ENCODE measurements around the gene TMOD3.

Gene TMOD3

DNA sequence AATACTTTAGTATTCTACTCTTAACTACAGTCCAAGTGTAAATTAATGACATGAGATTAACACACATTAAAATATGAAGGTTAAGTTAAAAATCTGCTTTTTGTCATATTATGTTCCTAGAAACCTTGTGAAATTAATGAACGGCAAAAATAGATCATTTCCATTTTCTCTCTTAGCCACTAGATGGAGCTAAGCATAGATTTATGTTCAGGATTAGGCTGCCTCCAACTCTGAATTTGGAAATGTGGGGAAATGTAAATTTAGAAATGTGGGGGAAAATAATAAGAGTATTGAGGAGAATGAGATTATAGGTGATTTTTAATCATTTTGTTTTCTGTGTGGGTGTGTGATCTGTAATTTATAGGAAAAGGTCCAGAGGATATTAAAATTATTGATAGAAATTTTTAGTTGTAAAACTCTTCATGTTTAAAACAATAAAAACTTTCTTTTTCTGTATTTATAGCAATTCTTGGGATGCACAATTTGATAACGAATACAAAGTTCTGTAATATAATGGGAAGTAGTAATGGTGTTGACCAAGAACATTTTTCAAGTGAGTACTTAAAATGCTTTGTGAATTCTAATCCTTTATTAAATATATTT lies 59.2 kb downstream of the TMOD3 start:
- Histone ChIP-seq H3K4me3 (ENCODE audit: low read length) (no peak overlapping the region), H3K27me3 (ENCODE audit: control insufficient read depth, low read length) (no peaks in the 10 kb centered on the region), H3K4me1 (ENCODE audit: control insufficient read depth, low read length) (no peaks in the 10 kb centered on the region), H3F3A (ENCODE audit: control insufficient read depth, insufficient read depth) (peaks cover 10% of the 10 kb centered on the region), H3K9me2 (replicated peaks; ENCODE audit: control insufficient read depth, low read length) (no peaks in the 10 kb centered on the region), H3K79me2 (ENCODE audit: control insufficient read depth, low read length) (no peaks in the 10 kb centered on the region; the same call in 1 of the 2 replicates), H3K4me2 (ENCODE audit: low read length) (no peak overlapping the region), H4K20me1 (ENCODE audit: control insufficient read depth, insufficient read depth, low read depth, low read length) (no peaks in the 10 kb centered on the region), H3K27ac (ENCODE audit: low read depth, low read length) (no peak overlapping the region), H3K36me3 (ENCODE audit: control insufficient read depth, low read length) (peaks cover 9% of the 10 kb centered on the region; the same call in 1 of the 2 replicates), H3K9me3 (ENCODE audit: control insufficient read depth, insufficient read depth, low read length) (no peaks in the 10 kb centered on the region)
- TF ChIP-seq EZH2phosphoT487 (IDR thresholded peaks at IDR 0.05; ENCODE audit: borderline replicate concordance, low read length) = no peak
- TF ChIP-seq CTCF (IDR thresholded peaks at IDR 0.05; ENCODE audit: low read depth, low read length, poor library complexity, severe bottlenecking) = peak; percentile 89

GRCh38 chr15:51889486-51889885 lies 60.0 kb downstream of the TMOD3 start:
- Histone ChIP-seq H4K20me1 (ENCODE audit: control insufficient read depth, insufficient read depth, low read depth, low read length) (no peaks in the 10 kb centered on the region), H3K9me3 (ENCODE audit: control insufficient read depth, insufficient read depth, low read length) (no peaks in the 10 kb centered on the region), H3K79me2 (ENCODE audit: control insufficient read depth, low read length) (no peaks in the 10 kb centered on the region), H3K4me1 (ENCODE audit: control insufficient read depth, low read length) (no peaks in the 10 kb centered on the region), H3K9me2 (replicated peaks; ENCODE audit: control insufficient read depth, low read length) (no peaks in the 10 kb centered on the region), H3K27me3 (ENCODE audit: control insufficient read depth, low read length) (no peaks in the 10 kb centered on the region), H3K36me3 (ENCODE audit: control insufficient read depth, low read length) (peaks cover 10% of the 10 kb centered on the region), H3K4me3 (ENCODE audit: low read length) (no peak overlapping the region), H3K27ac (ENCODE audit: low read depth, low read length) (no peak overlapping the region), H3K4me2 (ENCODE audit: low read length) (no peak overlapping the region), H3F3A (ENCODE audit: control insufficient read depth, insufficient read depth) (peaks cover 10% of the 10 kb centered on the region)
- TF ChIP-seq EZH2phosphoT487 (IDR thresholded peaks at IDR 0.05; ENCODE audit: borderline replicate concordance, low read length) = no peak
- no peak for TF ChIP-seq CTCF (IDR thresholded peaks at IDR 0.05; ENCODE audit: low read depth, low read length, poor library complexity, severe bottlenecking)

- Histone ChIP-seq H3K4me3 (ENCODE audit: low read length) (no peak overlapping the region), H3K36me3 (ENCODE audit: control insufficient read depth, low read length) (peaks cover 46% of the 10 kb centered on the region), H3K27ac (ENCODE audit: low read depth, low read length) (no peak overlapping the region)
Observed at GRCh38 chr15:51904421-51904820, 75.0 kb downstream of the TMOD3 start.

More at GRCh38 chr15:51904421-51904820, 75.0 kb downstream of the TMOD3 start:
- no peaks in the 10 kb centered on the region for H3K4me1 ChIP-seq (ENCODE audit: control insufficient read depth, low read length)
- no peaks in the 10 kb centered on the region for H3K79me2 ChIP-seq (ENCODE audit: control insufficient read depth, low read length)
- H3K9me3 ChIP-seq (ENCODE audit: control insufficient read depth, insufficient read depth, low read length) = no peaks in the 10 kb centered on the region
- H3K4me2 ChIP-seq (ENCODE audit: low read length) = no peak overlapping the region
- no peaks in the 10 kb centered on the region for H3K27me3 ChIP-seq (ENCODE audit: control insufficient read depth, low read length)
- no peak for TF ChIP-seq CTCF (IDR thresholded peaks at IDR 0.05; ENCODE audit: low read depth, low read length, poor library complexity, severe bottlenecking)
- TF ChIP-seq EZH2phosphoT487 (IDR thresholded peaks at IDR 0.05; ENCODE audit: borderline replicate concordance, low read length) = no peak
- no peaks in the 10 kb centered on the region for H3F3A ChIP-seq (ENCODE audit: control insufficient read depth, insufficient read depth)
- H4K20me1 ChIP-seq (ENCODE audit: control insufficient read depth, insufficient read depth, low read depth, low read length) = no peaks in the 10 kb centered on the region
- no peaks in the 10 kb centered on the region for H3K9me2 ChIP-seq (replicated peaks; ENCODE audit: control insufficient read depth, low read length)

Measured in DOHH2 (cell line).